Measurements from ENCODE around the gene TMEM130.

GRCh38 chr7:98815313-98815712 is 54.5 kb downstream of the TMEM130 start:
- TF ChIP-seq FOS (IDR thresholded peaks at IDR 0.05; ENCODE audit: borderline replicate concordance, extremely low read depth, insufficient read length) (no peak), ZNF274 (IDR thresholded peaks at IDR 0.05; ENCODE audit: insufficient read depth, insufficient read length) (no peak), EP300 (IDR thresholded peaks at IDR 0.05; ENCODE audit: borderline replicate concordance in 1 of 2, control insufficient read depth in 1 of 2, low read depth in 2 of 2, low read length in 2 of 2) (no peak), ZZZ3 (IDR thresholded peaks at IDR 0.05; ENCODE audit: control insufficient read depth, insufficient read length, low read depth) (no peak), EZH2 (IDR thresholded peaks at IDR 0.05; ENCODE audit: borderline replicate concordance, control insufficient read depth, low read depth, low read length) (no peak), ETV6 (conservative IDR thresholded peaks at IDR 0.05 in 1 of 2, IDR thresholded peaks at IDR 0.05 in 1 of 2; ENCODE audit: borderline replicate concordance in 1 of 2, low read depth in 1 of 2) (no peak), CTCF (IDR thresholded peaks at IDR 0.05 in 2 of 3, conservative IDR thresholded peaks at IDR 0.05 in 1 of 3; ENCODE audit: control insufficient read depth in 2 of 3, extremely low read depth in 1 of 3, insufficient read depth in 1 of 3, low read depth in 3 of 3, low read length in 3 of 3) (no peak), RAD21 (IDR thresholded peaks at IDR 0.05; ENCODE audit: insufficient read depth, low read depth, low read length) (no peak), PAX5 (IDR thresholded peaks at IDR 0.05; ENCODE audit: borderline replicate concordance, low read depth, low read length) (no peak), POLR2A (IDR thresholded peaks at IDR 0.05; ENCODE audit: low read depth, low read length) (no peak), SREBF2 (IDR thresholded peaks at IDR 0.05; ENCODE audit: low read length) (no peak), HDAC2 (IDR thresholded peaks at IDR 0.05) (no peak), STAT1 (conservative IDR thresholded peaks at IDR 0.05) (no peak)

Measured in GM12878 (cell line).